Activated T-helper 1 cell treated with Interleukin-2 at 50 U/mL for 16 hours (primary cell): Measurements from ENCODE around the gene INSYN1.
"Not testable (repeated sequence)": the region's sequence is repeated elsewhere in the genome, so short reads cannot be mapped to it uniquely, and the experiment has no call there.

Experiments
- DNase-seq: peaks from one replicate; pipeline ENCODE4 v3.0.0-alpha.2; 2020; ENCODE audit warnings: low read depth

The INSYN1 gene

DNA sequence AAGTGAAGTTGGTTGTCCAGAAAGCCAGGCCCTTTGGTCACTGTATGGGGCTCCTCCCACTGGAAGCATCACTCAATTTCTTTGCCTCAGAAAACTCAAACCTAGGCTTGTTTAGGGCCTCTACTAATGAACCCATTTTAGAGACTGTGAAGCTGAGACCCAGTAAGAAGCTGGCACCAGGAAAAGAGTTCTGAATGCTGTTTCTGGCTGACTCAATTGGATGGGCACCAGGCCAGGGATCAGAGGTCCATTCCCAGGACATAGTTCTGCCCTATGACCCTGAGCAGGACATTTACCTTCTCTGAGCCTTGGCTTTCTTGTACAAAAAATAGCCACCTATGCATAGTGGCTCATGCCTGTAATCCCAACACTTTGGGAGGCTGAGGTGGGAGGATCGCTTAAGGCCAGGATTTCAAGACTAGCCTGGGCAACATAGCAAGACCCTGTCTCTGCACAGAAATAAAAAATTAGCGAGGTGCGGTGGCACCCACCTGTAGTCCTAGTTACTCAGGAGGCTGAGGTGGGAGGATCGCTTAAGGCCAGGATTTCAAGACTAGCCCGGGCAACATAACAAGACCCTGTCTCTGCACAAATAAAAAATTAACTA is 38.4 kb downstream of the INSYN1 start:
- DNase-seq: no peak

DNA sequence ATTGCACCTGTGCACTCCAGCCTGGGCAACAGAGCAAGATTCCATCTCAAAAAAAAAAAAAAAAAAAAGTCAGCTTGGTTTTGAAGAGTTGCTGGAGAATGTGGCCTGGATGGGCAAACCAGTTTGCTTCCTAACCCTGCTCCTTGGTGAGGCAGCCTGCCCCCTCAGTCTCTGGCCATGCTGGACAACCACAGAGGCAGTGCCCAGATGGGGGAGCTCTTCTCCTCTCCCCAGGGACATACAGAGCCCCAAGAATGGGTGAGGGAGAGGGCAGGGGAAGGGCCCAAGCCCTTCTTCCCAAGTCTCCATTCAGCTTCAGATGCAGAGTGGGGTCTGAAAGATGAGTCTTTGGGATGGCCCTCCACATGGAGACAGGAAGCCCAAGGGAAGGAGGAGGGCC is 41.0 kb downstream of the INSYN1 start:
- no peak for DNase-seq

DNA sequence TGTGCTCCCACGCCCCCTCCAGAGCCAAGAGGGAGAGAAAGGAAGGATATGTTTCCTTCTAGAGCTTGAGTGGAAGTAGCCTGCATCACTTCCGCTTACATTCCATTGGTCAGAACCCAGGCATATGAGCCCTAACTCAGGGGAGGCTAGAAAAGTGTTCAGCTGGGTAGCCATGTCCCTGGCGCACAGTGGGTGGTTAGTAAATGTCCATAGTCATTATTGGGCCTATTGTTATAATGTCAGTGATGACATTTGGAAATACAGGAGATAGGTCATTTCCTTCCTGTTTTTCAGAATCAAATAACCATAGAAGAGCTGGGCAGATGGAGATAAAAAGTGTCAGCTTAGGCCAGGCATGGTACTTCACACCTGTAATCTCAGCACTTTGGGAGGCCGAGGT is 41.6 kb downstream of the INSYN1 start:
- DNase-seq: no peak

DNA sequence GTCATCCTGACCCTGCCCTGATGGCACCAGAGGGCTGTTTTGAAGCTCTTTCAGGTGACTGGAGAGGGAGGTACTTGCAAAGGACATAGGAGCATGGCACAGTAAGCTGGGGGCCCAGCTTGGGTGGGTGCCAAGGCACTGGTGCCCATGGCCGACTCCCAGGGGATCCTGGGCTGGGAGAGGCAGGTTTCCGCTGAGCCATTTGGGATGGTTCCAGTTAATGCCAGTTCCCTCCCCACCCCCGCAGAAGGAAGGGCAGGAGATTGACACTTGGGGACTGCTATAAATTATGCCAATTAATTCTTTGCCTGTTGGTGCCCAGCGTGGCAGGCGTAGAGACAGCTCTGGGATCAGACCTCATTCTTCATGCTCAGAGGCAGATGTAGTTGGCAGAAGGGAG is 42.8 kb downstream of the INSYN1 start:
- no peak for DNase-seq

DNA sequence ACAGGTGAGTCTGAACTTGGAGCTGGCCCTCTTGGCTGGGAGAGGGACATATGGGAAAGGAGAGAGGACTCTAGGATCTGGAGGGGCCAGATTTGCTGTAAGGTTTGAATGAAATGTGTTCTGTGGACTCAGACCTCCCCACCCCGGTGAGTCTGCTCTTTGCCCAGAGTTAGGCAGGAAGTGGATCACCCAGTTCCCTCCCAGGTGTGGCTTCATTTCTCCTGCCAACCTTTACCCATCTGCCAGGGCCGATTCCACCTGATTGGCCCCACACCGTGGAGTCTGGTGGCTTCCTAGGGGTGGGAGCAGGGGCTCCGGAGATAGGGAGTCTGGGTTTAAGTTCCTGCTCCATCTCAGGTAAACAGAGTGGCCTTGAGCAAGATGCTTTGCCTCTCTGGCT is 43.5 kb downstream of the INSYN1 start:
- DNase-seq: no peak

DNA sequence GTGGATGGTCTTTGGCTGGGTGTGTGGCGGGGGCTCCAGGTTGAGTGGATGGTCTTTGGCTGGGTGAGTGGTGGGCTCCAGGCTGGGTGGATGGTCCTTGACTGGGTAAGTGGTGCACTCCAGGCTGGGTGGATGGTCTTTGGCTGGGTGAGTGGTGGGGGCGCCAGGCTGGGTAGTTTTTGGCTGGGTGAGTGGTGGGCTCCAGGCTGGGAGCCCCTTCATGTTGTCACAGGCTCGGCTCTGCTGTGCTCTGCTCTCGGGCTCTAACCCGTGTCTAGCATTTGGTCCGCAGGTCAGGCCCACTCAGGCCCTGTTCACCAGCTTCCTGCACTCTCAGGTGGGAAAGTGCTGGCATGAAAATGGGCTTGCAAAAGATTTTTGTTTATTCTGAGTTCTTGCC is 43.9 kb downstream of the INSYN1 start:
- no peak for DNase-seq

DNA sequence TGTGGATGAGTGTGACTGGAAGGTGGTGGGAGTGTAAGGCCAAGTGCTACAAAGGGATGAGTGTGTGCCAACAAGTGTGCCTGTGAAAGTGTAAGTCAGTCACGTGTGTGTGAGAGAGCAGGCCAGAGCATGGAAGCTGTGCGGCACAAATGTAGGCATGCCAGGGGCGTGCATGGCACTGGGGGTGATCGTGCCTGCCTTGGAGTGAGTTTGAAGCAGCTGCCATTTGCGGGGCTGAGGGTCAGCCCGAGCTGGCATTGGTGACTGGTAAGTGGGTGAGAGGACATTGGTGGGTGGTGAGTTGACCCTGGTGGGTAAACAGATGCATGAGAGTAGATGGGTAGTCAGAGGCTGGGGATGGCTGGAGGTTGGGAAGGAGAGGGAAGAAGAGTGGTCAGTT is 44.5 kb downstream of the INSYN1 start:
- no peak for DNase-seq

DNA sequence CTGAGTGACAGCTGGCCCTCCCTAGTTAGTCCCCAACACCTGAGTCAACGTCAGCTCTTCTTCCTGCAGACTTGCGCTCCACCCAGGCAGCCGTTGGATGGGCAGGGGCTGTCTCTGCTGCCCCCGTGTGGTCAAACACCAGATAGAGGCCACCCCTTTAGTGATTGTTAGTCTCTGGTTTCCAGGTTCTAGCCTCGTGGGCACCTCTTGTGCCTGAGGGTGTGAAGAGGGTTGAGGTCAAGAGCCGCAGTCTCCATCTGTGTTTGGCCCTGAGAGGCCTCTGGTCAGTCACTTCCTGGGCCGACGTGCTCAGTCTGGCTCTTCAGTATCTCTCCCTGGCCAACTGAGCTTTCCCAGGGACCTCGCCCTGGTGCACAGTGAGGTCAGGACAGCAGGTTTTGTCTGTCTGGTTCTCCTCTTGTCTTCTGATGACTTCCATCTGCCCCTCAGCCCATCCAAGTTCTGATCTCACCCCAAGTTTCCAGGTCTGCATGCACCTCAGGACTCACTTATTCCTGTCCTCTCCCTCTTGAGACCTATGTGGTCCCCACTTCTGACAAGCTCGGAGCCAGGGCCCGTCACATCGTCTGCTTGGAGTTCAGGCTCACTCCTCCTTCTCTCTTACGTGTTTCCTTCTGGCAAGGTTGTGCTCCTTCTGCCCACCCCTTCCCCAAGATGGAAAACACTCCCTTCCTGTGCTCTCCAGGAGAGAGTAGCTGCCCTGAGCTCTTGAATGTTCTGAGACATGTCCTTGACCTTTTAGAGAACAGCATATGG is 48.1 kb downstream of the INSYN1 start:
- DNase-seq: peak; percentile 35

DNA sequence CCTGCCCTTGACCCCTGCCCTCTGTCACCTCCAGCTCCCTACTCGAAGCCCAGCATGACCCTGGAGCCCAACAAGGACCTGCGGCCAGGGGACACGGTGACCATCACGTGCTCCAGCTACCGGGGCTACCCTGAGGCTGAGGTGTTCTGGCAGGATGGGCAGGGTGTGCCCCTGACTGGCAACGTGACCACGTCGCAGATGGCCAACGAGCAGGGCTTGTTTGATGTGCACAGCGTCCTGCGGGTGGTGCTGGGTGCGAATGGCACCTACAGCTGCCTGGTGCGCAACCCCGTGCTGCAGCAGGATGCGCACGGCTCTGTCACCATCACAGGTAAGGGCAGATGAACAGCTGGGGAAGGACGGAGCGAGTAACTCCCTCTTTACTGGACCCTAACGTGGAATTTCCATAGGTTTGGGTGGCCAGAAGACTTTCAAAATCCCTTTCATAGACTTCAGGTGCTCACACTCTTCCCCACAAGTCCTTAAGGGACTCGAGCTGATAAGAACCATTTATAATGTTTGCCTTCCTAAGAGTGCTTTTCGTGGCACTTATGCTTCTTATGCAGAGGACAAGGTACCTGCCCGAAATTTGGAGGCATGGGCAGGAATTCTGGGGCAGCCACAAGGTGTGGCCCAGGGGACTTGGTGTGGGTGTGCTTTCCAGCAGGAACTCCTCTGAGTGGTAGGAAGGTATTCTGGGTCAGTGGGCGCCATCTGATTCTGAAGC is 48.8 kb downstream of the INSYN1 start:
- not testable (repeated sequence) for DNase-seq

DNA sequence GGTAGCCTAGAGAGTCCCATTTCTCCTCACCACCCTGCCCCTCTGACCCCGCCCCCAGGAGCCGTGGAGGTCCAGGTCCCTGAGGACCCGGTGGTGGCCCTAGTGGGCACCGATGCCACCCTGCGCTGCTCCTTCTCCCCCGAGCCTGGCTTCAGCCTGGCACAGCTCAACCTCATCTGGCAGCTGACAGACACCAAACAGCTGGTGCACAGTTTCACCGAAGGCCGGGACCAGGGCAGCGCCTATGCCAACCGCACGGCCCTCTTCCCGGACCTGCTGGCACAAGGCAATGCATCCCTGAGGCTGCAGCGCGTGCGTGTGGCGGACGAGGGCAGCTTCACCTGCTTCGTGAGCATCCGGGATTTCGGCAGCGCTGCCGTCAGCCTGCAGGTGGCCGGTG is 49.5 kb downstream of the INSYN1 start:
- DNase-seq: not testable (repeated sequence)

DNA sequence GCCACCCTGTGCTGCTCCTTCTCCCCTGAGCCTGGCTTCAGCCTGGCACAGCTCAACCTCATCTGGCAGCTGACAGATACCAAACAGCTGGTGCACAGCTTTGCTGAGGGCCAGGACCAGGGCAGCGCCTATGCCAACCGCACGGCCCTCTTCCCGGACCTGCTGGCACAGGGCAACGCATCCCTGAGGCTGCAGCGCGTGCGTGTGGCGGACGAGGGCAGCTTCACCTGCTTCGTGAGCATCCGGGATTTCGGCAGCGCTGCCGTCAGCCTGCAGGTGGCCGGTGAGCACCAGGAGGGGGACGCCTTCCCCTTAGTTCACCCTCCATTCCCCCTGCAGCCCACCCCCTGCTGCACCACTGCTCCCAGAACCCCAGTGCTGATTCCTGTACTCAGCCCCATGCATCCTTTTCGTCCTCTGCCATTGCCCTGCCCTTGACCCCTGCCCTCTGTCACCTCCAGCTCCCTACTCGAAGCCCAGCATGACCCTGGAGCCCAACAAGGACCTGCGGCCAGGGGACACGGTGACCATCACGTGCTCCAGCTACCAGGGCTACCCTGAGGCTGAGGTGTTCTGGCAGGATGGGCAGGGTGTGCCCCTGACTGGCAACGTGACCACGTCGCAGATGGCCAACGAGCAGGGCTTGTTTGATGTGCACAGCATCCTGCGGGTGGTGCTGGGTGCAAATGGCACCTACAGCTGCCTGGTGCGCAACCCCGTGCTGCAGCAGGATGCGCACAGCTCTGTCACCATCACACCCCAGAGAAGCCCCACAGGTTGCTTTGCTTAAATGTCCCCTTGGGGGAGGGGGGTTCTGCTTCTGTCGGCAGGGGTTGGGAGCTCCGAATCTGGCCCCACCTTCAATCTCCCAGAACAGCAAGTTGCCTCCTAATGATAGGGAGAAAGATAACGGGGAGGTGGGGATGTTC is 50.6 kb downstream of the INSYN1 start:
- DNase-seq: not testable (repeated sequence)

DNA sequence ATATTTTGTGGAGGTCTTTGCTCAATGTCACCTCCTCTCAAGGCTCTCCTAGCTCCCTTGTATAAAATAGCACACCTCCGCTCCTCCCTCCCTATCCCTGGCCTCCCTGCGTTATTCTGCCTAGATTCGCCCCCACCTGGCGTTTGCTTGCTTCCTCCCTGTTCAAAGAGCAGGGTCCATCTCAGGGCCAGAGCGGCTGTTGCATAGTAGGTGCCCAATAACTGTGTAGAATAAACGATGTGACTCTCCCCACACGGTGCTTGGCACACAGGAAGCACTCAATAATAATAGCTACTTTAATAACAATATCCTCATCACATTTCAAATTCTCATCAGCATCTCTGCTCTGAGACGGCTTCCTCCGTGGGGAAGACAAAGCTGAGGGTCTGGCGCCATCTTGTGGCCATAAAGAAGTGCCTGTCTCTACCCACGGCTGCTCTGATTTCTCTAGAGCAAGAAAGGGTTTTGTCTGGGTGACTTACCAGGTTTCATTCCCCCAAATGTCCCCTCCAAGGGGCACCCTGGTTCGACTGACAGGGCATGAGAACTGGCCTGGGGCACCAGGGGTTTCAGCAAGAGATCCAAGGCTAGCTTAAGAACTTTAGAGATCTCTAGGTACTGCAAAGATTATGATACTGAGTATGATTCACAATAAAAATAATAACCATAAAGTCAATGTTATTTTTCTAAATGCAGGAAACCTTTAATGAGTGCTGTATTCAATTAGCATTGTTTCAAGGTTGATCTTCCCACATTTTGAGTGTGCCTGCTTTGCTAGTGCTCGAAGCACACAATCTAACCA is 52.9 kb downstream of the INSYN1 start:
- DNase-seq: peak; percentile 55

DNA sequence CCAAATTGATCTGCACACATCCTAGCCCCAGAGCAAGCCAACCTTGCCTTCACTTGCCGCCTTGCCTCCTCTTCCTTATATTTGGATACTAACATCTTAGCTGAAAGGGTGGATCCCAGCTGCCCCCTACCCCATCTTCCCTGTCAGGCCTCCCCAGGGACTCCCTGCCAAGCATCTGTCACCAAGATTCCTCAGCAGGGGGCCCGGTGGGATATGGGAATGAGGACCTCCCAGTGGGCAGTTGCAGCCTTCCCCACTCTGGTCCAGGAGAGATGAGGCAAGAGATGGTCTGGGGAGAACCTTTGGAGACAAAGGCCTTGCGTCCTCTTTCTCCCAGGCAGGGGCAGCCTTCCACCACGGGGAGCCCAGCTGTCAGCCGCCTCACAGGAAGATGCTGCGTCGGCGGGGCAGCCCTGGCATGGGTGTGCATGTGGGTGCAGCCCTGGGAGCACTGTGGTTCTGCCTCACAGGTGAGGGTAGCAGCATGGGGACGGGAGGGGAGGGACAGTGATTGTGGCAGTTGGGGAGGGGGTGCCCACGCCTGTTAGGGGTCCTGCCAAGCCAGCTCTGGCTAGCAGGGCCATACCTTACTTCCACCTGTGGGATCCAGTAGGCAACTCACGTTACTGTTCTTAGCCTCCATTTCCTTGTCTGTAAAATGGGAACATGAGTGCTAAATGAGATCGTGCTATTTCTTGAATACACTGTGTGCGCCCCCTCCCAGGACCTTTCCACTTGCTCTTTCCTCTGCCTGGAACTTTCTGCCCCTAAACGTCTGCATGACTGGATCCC is 53.7 kb downstream of the INSYN1 start:
- DNase-seq: no peak

DNA sequence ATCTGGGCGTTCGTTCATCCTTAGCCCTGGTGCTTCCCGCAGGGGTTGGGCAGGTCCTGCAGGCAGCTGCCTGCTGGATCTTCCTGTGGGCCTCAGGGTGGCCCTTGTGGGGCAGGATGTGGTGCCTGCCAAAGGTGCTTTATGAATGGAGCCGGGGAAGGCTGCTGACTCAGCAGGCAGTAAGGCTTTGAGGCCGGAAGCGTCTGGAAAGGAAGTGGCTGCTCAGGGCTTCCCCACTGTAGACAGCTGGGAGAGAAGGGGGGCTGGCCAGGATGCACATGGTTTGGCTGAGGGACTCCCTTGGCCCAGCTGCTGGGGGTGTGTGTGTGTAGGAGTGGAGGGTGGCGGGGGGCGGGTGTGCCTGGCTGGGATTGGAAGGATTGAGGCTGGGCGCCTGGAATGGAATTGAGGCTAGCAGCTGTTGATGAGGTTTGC is 56.1 kb downstream of the INSYN1 start:
- DNase-seq: peak; percentile 64

DNA sequence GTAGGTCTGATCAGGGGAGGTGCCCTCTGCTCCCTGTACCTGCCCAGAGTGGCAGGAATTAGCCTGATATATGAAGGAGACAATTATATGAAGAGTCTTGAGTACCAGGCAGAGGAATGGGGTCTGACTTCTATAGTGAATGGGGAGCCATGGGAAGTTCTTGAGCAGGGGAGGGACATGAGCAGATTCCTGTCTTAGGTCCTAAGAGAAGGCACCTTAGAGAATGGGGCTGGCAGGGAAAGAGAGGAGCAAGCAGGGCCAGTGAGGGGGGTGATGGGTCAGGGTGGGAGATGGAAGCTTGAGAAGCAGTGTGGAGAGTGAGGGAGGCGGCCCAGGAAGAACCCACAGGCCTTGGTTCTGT is 56.5 kb downstream of the INSYN1 start:
- DNase-seq: no peak

DNA sequence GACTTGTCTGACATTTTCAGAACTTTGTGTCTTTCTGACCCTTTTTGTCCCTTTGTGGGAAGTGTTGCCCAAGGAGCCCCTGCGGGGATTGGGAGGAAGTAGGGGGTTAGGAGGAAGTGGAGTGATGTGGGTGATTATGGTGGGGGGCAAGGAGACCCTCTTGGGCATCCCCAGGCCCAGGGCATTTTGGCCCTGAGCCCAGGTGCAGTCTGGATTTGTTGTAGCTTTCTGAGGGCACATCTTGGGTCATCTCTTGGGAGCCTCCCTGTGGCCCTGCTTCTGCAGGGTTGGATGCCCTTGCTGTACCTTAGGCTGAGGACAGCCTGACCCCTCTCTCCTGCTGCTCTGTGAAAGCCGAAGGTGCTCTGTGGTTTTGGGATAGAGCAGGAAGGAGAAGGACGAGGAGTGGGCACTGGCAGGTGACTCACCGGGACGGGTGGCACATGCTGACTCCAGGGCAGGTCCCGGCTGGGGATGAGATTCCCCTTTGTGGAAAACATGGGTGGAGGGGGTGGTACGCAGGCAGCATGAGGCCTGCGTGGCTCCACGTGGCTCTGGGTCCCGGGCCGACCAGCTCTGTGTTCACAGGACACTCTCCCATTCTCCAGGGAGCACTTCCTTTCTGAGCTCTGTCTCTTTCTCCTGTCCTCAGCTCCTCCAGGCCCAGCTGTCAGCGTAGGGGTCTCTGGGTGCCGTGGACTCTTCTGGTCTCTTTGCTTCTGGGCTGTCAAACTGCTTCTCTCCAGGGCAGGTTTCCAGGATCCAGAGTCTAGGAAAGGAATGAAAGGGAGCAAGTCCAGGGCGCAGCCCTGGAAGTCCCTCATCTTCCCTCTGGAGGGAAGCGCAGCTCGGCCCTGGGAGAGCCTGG is 57.1 kb downstream of the INSYN1 start:
- DNase-seq: no peak

DNA sequence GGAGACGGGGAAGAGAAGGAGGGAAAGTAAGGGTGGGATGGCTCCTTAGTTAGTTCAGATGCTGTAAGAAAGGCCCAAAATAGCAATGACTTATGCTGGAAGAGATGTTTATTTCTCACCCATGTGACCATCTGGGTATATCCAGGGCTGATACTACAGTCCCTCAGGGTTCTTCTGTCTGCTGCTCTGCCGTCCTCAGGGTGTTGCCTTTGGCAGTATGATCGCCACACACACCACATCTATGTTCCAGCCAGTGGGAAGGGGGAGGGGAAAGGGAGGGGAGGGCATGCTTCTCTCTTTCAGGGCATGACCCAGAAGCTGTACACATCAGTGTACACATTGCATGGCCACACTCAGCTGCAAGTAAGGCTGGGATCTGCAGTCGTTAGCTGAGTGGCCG is 58.7 kb downstream of the INSYN1 start:
- no peak for DNase-seq

DNA sequence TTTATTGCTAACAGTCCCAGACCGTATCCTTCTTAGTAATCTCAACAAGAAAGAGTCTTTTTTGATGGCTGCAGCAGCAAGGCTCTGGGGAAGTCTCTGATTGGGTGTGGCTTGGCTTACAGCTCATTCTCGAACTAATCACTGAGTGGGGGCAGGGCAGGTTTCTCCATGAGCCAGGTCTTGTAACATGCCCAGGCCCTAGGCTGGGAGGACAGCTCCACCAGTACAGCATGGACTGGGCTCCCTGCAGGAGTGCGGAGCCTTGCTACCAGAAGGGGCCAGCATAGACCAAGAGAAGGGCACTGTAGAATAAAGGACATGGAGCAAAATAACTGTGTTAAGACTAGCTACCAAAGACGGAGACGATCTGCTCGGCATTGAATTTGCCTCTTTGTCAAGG is 61.8 kb downstream of the INSYN1 start:
- no peak for DNase-seq

DNA sequence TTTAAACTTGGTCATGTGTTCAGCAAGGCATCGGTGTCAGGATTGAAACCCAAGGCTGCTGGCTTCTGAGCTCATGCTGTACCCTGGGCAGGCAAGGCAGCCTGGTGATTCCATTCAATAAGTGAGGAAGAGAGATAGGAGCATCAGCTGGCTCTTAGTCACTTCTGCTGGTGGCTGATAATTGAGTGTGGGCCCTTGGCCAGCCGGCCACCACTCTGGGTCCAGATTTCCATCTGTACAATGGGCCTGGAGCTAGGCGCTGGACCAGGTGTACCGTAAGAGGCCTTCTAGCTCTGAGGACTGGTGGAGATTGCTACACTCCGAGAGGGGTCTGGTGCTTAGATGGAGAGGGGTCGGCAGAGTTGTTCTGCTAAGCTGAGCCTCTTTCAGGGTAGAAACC is 64.7 kb downstream of the INSYN1 start:
- no peak for DNase-seq

DNA sequence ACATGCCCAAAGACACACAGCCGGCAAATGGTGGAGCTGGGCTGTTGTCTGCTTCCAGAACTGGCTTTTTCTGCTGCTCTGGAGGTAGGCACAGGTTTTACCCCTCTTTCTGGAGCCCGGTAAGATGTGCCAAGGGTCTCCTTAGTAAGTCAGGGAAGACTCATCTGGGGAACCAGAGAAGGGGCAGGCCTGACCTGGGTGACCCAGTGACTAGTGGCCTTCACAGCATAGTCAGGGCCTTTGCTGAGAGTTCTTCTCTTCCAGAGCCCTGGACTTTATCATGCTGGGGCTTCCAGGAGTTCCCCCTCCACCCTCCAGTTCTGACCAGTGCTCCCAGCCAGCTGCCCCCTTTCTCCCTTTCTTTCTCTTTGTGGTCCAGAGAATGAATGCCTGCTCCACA is 65.8 kb downstream of the INSYN1 start:
- DNase-seq: no peak
